Tibial nerve (tissue), 4 donors: ENCODE results near the gene TTC7B.

Experiments
- EP300 ChIP-seq, 2 donors: sonication (generic); formaldehyde crosslinking; IDR thresholded peaks; one replicate each; pipeline ENCODE4 v1.6.1; 2017; ENCODE audit warnings: antibody characterized with exemption in 2 of 2, mild to moderate bottlenecking in 1 of 2
- POLR2A ChIP-seq, 2 donors: fragments of 450-650 bp; IDR thresholded peaks; one replicate each; pipeline ENCODE4 v1.6.1; 2017; ENCODE audit warnings: antibody characterized with exemption in 2 of 2, mild to moderate bottlenecking in 2 of 2, moderate library complexity in 2 of 2
- TF ChIP-seq, protein P1 (sequence below), 5 experiments: fragments of 200-600 bp in 3 of 5; fragments of 450-650 bp in 2 of 5; sonication (generic) in 3 of 5; IDR thresholded peaks; one replicate each; pipeline ENCODE4 v1.5.1; 2016 to 2019; ENCODE audit warnings: antibody characterized with exemption in 5 of 5, mild to moderate bottlenecking in 3 of 5, moderate library complexity in 2 of 5

DNA sequence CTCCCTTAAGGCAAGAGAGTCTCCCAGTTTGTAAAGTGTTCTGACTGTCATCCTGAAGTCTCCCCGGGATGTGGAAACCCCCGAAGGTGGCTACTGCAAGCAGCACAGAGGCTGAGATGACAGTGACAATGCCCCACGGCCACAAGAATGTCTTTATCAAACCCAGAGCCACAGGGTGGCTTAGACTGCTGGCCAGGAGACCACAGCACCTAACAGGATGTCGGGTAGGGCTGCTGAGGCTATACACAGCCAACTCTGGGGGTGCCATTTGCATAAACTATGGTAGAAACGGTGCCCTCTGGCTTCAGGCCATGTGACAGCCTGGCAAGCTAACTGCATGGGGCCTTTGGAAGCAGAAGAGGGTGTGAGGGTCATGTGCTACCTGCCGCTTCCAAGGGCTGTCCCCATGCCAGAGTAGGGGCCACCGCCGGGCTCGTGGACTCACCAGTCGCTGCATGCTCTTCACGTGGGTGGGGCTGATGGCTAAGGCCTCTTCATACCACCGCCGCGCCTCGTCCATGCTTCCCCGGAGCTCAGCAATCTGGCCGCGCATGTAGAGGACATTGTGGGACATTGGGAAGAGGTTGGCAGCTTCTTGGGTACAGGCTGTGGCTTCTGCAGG lies 238.5 kb downstream of the TTC7B start:
- TF ChIP-seq, protein P1, sequence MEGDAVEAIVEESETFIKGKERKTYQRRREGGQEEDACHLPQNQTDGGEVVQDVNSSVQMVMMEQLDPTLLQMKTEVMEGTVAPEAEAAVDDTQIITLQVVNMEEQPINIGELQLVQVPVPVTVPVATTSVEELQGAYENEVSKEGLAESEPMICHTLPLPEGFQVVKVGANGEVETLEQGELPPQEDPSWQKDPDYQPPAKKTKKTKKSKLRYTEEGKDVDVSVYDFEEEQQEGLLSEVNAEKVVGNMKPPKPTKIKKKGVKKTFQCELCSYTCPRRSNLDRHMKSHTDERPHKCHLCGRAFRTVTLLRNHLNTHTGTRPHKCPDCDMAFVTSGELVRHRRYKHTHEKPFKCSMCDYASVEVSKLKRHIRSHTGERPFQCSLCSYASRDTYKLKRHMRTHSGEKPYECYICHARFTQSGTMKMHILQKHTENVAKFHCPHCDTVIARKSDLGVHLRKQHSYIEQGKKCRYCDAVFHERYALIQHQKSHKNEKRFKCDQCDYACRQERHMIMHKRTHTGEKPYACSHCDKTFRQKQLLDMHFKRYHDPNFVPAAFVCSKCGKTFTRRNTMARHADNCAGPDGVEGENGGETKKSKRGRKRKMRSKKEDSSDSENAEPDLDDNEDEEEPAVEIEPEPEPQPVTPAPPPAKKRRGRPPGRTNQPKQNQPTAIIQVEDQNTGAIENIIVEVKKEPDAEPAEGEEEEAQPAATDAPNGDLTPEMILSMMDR (IDR thresholded peaks at IDR 0.05): no peak
- TF ChIP-seq POLR2A (IDR thresholded peaks at IDR 0.05) (no peak), EP300 (IDR thresholded peaks at IDR 0.05) (no peak)
